Measurements from ENCODE around the gene LRRC10B.

Gene LRRC10B

DNA sequence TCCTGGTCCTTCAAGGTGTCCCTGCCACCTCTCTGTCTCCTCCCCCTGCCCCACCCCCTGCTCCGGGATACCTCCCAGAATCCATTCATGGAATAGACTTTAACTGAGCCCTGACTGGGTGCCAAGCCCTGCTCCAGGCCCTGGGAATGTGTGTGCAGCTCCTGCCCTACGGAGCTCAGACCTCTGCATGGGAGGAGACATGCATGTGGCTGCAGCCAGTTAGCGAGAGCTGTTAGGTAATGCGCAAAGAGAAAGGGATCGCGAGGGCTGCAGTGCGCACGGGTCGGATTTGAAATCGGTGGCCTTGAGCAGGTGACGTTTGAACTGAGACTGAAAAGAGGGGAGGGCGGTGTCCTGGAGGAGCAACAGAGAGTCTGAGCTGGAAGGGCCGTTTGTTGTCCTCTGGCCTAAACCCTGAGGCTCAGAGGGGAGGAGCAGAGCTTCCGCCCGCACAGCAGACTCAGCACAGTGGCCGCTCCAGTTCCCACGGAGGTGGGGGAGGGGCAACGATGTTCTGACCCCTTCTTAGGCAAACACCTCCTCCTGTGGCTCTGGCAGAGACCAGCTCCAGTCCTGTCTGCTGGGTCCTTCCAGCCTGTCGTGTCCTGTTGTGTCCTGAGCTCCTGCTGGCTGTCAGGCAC lies 19.8 kb upstream of the LRRC10B start:
- DNase-seq (ENCODE audit: extremely low spot score): no peak
- ChIA-PET CTCF (interaction anchor here (1.4 to 1.6 kb wide), 2 partner anchors 12 to 28 kb away, joined by 6 to 8 read pairs; no protein-coding TSS in a partner anchor), POLR2A (no interaction called here)
- TF ChIP-seq CTCF (IDR thresholded peaks at IDR 0.05; ENCODE audit: control extremely low read depth, extremely low read depth, low read depth, missing control alignments): no peak

- ChIA-PET CTCF (interaction anchor here (0.6 to 1.6 kb wide), 4 partner anchors 11 to 122 kb away, joined by 3 to 6 read pairs (median 4); no protein-coding TSS in a partner anchor), POLR2A (no interaction called here)
- DNase-seq (ENCODE audit: extremely low spot score): no peak
- no peak for TF ChIP-seq CTCF (IDR thresholded peaks at IDR 0.05; ENCODE audit: control extremely low read depth, extremely low read depth, low read depth, missing control alignments)
Observed at GRCh38 chr11:61489833-61490721, 18.5 kb upstream of the LRRC10B start.

DNA sequence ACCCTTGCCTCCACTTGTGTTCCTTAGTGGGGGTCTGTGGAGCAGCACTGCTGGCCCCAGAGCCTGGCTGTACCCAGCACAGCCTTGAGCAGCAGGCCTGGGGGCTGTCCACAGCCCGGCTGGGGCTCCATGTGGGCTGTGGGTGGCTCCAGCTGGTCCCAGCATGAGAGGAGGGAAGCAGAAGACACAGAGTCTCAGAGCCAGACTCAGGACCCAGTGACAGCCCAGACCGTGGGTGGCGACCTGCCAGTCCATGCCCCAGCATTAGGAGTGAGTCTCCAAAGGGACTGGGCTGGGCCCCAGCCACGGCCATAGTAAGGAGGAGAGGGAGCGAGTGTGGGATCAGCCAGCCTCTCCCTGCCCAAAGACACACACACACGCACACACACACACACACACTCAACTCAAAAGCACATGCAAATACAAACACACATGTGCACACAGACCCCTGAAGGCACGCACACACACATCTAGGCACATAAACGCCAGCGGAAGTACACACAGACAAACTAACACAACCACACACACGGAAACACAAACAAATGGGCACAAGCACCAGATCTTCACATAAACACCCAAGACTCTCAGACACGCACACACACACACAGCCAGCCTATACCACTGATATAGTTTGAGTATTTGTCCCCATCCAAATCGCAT lies 16.7 kb upstream of the LRRC10B start:
- no peak for DNase-seq (ENCODE audit: extremely low spot score)
- POLR2A ChIA-PET: no interaction called here
- CTCF ChIA-PET: interaction anchor here (1.0 to 1.4 kb wide), 3 partner anchors 15 to 147 kb away, joined by 3 to 4 read pairs (median 4); no protein-coding TSS in a partner anchor
- TF ChIP-seq CTCF (IDR thresholded peaks at IDR 0.05; ENCODE audit: control extremely low read depth, extremely low read depth, low read depth, missing control alignments): no peak

DNA sequence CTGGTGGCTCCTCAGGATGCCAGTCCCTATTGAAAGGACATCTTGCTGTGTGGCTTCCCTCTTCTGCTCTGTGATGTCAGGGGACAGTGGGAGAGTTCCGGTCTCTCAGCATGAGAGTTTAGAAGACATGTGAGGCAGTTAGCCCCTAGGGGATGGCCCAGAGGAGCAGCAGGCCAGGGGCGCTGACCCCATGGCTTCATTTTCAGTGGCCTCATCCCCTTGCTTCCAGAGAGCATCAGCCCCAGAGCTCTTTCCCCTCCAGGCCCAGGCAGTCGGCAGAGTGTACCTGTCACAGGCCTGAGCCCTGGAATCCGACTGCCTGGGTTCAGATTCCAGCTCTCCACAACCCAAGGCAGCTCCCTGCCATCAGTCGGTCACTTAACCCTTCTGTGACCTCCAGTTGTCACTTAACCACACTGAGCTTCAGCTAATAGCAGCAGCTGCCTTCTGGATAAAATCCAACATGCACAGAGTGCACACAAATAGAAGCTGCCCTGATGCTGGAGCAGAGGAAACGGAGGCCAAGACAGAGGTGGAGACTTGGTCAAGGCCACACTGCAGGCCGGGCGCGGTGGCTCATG lies 14.1 kb upstream of the LRRC10B start:
- ChIA-PET POLR2A (no interaction called here), CTCF (interaction anchor here (0.8 to 2.2 kb wide), 7 partner anchors 12 to 158 kb away, joined by 3 to 10 read pairs (median 4); no protein-coding TSS in a partner anchor)
- no peak for TF ChIP-seq CTCF (IDR thresholded peaks at IDR 0.05; ENCODE audit: control extremely low read depth, extremely low read depth, low read depth, missing control alignments)
- DNase-seq (ENCODE audit: extremely low spot score): no peak

DNA sequence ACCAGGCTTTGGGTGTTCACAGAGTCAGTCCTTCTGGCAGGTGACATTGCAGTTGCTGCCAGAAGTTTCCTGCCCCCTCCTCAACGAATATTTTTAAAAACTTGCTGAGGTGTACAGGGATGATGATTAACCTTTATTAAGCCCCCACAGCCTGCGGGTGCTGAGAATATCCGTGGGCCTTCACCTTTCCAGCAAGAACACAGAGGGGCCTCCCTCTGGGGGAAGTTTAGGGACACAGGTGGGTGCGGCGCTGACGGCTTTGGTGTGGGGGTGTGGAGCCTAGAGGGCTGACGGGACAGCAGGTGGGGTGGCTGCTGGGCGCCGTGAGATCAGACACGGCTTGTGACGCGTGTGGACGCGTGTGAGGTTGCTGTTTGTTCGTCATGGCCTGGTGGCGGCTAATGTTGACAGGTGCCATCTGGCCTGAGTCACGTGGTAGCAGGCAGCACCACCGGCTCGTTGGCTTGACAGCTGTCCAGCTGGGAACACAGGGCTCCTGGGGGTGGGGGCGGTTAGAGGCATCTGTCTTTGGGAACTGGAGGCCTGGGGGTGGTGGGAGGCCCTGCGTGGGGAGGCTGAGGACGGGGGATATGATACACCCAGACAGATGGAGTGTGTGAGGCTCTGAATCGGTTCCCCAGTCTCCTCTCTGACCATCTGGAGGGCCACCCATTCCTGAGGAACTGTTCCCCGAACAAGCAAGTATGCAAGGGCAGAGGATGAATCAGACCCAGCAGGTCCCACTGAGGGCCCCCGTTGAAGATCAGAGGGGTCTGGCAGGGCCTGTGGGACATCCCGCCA lies 12.5 kb upstream of the LRRC10B start:
- TF ChIP-seq CTCF (IDR thresholded peaks at IDR 0.05; ENCODE audit: control extremely low read depth, extremely low read depth, low read depth, missing control alignments): no peak
- DNase-seq (ENCODE audit: extremely low spot score): no peak
- CTCF ChIA-PET: interaction anchor here (1.0 to 2.2 kb wide), 3 partner anchors 21 to 160 kb away, joined by 3 to 10 read pairs (median 3); no protein-coding TSS in a partner anchor
- POLR2A ChIA-PET: no interaction called here
